ENCODE results near the gene AP1G2. TPM values are rescaled to one million over a fixed set of nuclear protein-coding genes. Genes with fewer than 3 reads are reported as not detected.

AP1G2 gene
- total RNA-seq, 2 donors from 2014 or later: 36.4 to 61.7 TPM

DNA sequence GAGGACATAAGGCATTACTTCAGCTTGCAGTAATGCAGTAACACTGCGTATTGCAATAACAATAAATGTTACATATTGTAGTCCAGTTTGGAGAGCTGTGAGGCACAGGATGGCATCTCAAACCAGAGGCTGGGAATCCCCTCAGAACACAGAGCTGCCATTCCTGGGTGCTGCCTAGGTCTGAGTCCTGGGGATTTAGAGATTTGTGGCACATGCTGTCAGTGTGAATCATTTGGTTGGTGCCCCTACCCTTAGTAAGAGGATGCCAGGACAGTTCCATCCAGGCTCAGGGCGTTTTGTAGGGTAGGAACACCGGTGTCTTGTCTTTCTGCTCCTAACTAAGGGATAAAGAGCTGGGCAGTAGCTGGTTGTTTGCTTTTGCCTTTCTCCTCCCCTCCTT, 38.6 kb downstream of the AP1G2 start:
- Histone ChIP-seq H3K4me3 (no peak overlapping the region), H3K36me3 (no peaks in the 10 kb centered on the region), H3K27ac (no peak overlapping the region), H3K27me3 (replicated peaks; ENCODE audit: insufficient read depth) (no peaks in the 10 kb centered on the region), H3K4me1 (ENCODE audit: control insufficient read depth in 1 of 2, low read depth in 2 of 2) (no peaks in the 10 kb centered on the region), H3K9me3 (no peaks in the 10 kb centered on the region)
- TF ChIP-seq, protein P1, sequence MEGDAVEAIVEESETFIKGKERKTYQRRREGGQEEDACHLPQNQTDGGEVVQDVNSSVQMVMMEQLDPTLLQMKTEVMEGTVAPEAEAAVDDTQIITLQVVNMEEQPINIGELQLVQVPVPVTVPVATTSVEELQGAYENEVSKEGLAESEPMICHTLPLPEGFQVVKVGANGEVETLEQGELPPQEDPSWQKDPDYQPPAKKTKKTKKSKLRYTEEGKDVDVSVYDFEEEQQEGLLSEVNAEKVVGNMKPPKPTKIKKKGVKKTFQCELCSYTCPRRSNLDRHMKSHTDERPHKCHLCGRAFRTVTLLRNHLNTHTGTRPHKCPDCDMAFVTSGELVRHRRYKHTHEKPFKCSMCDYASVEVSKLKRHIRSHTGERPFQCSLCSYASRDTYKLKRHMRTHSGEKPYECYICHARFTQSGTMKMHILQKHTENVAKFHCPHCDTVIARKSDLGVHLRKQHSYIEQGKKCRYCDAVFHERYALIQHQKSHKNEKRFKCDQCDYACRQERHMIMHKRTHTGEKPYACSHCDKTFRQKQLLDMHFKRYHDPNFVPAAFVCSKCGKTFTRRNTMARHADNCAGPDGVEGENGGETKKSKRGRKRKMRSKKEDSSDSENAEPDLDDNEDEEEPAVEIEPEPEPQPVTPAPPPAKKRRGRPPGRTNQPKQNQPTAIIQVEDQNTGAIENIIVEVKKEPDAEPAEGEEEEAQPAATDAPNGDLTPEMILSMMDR (IDR thresholded peaks at IDR 0.05): no peak
- DNase-seq (ENCODE audit: low spot score) (no peak), ATAC-seq (ENCODE audit: insufficient number of reproducible peaks, low FRiP score, low read depth) (no peak)

DNA sequence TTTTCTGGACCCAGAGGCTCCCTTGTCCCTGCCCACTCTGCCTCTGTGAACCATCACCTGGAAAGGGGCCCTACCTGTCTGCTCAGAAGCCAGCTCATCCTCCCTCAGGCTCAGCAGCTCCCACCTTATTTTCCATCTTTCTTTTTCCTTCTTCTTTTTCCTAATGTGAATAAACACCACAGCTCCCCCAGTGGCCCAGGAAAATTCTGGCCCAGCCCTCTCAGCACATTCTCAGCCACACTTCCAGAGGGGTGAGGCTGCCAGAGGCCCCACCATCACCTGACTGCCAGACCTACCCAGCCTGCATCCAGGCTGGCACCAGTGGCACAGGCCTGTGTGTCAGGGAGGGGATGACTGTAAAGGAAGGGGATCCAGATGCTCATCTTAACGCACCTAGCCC, 39.0 kb downstream of the AP1G2 start:
- Histone ChIP-seq H3K4me1 (ENCODE audit: control insufficient read depth in 1 of 2, low read depth in 2 of 2) (no peaks in the 10 kb centered on the region), H3K27me3 (replicated peaks; ENCODE audit: insufficient read depth) (no peaks in the 10 kb centered on the region), H3K36me3 (no peaks in the 10 kb centered on the region), H3K27ac (no peak overlapping the region), H3K4me3 (no peak overlapping the region), H3K9me3 (no peaks in the 10 kb centered on the region)
- TF ChIP-seq, protein P1 (IDR thresholded peaks at IDR 0.05): no peak
- DNase-seq (ENCODE audit: low spot score): no peak
- no peak for ATAC-seq (ENCODE audit: insufficient number of reproducible peaks, low FRiP score, low read depth)

DNA sequence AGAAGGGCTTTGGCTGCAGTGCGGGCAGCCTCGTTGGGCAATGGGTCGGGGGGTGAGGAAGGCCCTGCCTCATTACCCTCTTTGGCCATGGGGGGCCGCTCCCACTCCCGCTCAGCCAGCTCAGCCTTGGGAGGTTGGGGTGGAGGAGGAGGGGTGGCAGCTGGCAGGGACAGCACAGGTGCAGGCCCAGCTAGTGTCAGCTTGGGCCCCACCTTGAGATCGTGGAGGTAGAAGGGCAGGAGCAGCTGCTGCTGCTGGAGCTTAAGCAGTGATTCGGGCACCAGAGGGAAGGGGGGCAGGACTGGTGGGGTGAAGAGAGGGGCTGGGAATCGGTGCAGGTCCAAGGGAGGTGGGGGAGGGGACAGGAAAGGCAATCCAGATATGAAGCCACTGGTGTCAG, 42.0 kb downstream of the AP1G2 start:
- TF ChIP-seq, protein P1 (IDR thresholded peaks at IDR 0.05): no peak
- ATAC-seq (ENCODE audit: insufficient number of reproducible peaks, low FRiP score, low read depth) (no peak), DNase-seq (ENCODE audit: low spot score) (no peak)
- Histone ChIP-seq H3K9me3 (no peaks in the 10 kb centered on the region), H3K4me3 (no peak overlapping the region), H3K27ac (no peak overlapping the region), H3K27me3 (replicated peaks; ENCODE audit: insufficient read depth) (no peaks in the 10 kb centered on the region), H3K36me3 (no peaks in the 10 kb centered on the region), H3K4me1 (ENCODE audit: control insufficient read depth in 1 of 2, low read depth in 2 of 2) (no peaks in the 10 kb centered on the region)

DNA sequence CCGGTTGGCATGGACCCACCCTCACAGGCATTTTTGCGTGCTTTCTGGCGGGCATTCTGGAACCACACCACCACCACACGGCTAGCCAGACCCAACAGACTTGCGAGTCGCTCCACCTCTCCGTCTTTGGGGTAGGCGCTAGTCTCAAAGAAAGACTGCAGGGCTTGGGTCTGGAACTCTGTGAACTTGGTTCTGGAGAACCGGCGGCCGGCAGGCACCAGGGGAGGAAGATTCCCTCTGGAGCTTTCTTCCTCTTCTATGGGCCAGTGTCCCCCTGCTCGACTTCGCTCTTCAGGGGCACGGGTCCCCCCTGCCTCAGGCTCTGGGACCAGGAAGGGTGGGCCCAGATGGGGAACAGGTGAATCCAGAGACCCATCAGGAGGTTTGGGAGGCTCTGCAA, 42.6 kb downstream of the AP1G2 start:
- ATAC-seq (ENCODE audit: insufficient number of reproducible peaks, low FRiP score, low read depth): no peak
- H3K36me3 ChIP-seq: no peaks in the 10 kb centered on the region
- TF ChIP-seq, protein P1 (IDR thresholded peaks at IDR 0.05): no peak

DNA sequence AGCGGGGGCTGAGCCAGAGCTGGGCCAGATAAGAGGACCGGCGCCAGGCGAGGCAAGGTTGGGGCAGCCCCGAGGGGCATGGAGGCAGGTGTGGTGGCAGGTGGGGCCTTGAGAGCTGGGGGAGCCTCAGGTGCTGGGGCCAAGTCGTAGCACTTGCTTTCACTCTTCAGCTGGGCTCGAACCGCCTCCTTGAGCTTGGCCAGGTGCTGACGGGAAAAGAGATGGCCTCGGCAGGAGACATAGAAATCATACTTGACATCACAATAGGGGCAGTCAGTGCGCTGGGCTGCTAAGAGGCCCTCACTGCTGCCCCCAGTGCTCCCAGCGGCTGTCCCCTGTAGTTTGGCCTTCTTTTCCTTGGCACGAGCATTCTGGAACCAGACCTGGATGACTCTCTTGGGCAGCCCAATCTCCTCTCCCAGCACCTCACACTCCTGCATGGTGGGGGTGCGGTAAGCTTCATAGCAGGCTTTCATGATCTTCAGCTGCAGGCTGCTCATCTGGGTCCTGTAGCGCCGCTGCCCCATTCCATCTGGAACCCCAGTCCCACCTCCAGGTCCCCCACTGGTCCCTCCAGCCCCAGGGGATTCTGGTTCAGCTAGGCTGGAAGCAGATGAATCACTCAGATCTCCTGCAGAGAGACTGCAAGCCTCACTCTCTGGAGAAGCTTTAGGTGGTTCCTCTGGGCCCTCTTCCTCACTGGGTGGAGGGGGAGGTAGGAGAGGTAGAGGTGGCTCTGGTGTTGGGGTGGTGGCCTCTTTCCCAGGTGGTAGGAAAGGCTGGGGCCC, 44.2 kb downstream of the AP1G2 start:
- DNase-seq (ENCODE audit: low spot score) (no peak), ATAC-seq (ENCODE audit: insufficient number of reproducible peaks, low FRiP score, low read depth) (no peak)
- Histone ChIP-seq H3K27me3 (replicated peaks; ENCODE audit: insufficient read depth) (no peaks in the 10 kb centered on the region), H3K36me3 (no peaks in the 10 kb centered on the region), H3K27ac (no peak overlapping the region), H3K4me3 (no peak overlapping the region), H3K4me1 (ENCODE audit: control insufficient read depth in 1 of 2, low read depth in 2 of 2) (no peaks in the 10 kb centered on the region), H3K9me3 (no peaks in the 10 kb centered on the region)
- TF ChIP-seq, protein P1 (IDR thresholded peaks at IDR 0.05): no peak

More for the DNA sequence above, 42.6 kb downstream of the AP1G2 start:
- Histone ChIP-seq H3K27me3 (replicated peaks; ENCODE audit: insufficient read depth) (no peaks in the 10 kb centered on the region), H3K4me3 (no peak overlapping the region), H3K4me1 (ENCODE audit: control insufficient read depth in 1 of 2, low read depth in 2 of 2) (no peaks in the 10 kb centered on the region), H3K27ac (no peak overlapping the region), H3K9me3 (no peaks in the 10 kb centered on the region)
- no peak for DNase-seq (ENCODE audit: low spot score)

Measured in thoracic aorta (tissue), 2 donors.